PFSK-1 (cell line): ENCODE data around the gene DMAP1.

Experiments
- POLR2AphosphoS5 ChIP-seq: IDR thresholded peaks from 2 replicates; pipeline ENCODE4 v1.6.1; 2012; ENCODE audit warnings: low read depth, mild to moderate bottlenecking, control low read depth, low read length, moderate library complexity
- TF ChIP-seq, protein P1 (sequence below), 2 experiments: IDR thresholded peaks; 2 replicates each; pipeline versions ENCODE4 v1.6.1 to v1.8.0; 2011 to 2012; ENCODE audit warnings: low read depth in 2 of 2, low read length in 2 of 2, control low read depth in 1 of 2, inconsistent platforms in 1 of 2, mild to moderate bottlenecking in 1 of 2, moderate library complexity in 1 of 2; ENCODE audit not compliant: insufficient read depth in 1 of 2

- TF ChIP-seq POLR2AphosphoS5 = no peak
- TF ChIP-seq, protein P1, sequence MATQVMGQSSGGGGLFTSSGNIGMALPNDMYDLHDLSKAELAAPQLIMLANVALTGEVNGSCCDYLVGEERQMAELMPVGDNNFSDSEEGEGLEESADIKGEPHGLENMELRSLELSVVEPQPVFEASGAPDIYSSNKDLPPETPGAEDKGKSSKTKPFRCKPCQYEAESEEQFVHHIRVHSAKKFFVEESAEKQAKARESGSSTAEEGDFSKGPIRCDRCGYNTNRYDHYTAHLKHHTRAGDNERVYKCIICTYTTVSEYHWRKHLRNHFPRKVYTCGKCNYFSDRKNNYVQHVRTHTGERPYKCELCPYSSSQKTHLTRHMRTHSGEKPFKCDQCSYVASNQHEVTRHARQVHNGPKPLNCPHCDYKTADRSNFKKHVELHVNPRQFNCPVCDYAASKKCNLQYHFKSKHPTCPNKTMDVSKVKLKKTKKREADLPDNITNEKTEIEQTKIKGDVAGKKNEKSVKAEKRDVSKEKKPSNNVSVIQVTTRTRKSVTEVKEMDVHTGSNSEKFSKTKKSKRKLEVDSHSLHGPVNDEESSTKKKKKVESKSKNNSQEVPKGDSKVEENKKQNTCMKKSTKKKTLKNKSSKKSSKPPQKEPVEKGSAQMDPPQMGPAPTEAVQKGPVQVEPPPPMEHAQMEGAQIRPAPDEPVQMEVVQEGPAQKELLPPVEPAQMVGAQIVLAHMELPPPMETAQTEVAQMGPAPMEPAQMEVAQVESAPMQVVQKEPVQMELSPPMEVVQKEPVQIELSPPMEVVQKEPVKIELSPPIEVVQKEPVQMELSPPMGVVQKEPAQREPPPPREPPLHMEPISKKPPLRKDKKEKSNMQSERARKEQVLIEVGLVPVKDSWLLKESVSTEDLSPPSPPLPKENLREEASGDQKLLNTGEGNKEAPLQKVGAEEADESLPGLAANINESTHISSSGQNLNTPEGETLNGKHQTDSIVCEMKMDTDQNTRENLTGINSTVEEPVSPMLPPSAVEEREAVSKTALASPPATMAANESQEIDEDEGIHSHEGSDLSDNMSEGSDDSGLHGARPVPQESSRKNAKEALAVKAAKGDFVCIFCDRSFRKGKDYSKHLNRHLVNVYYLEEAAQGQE (IDR thresholded peaks at IDR 0.05; ENCODE audit: insufficient read depth in 1 of 2, low read depth in 2 of 2, low read length in 2 of 2) = no peak
Measured at GRCh38 chr1:44268054-44268453, 54.8 kb downstream of the DMAP1 start.
